DMS 273 (cell line): ENCODE results near the gene PIP5K1C.

Source experiments
- DNase-seq: peaks from one replicate; lab custom pipeline; 2025; ENCODE audit not compliant: unreplicated experiment; lab: John Stamatoyannopoulos, UW

The PIP5K1C gene

DNA sequence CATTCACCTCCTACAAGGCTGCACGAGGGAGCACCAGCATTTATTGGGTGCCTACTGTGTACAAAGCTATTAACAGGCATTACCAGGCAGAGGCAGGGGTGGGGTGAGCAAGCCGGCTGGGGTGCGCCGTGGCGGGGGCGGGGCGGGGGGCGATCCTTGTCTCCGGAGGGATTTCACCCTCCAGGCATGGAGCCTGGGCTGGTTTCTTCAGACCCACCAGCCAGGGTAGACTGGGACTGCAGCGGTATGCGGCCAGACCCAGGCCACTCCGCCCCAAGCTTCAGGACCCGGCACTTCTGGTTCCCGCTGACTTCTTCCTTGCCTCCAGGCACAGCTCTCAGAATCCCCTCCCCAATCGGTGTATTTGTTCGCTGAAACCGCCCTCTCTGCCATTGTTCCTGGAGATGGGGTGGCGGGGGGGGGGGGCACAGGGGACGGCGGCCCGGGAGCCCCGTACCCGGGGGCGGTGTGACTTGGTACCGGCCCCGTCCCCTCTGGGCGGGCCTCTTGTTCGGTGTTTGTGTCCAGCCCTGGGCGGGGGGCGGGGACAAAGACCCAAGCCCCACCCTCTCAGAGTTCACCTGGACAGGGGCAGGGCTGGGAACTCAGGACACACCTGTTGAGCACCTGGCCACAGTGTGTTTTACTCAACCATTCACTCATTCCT, 22.3 kb upstream of the PIP5K1C start:
- DNase-seq: no peak

DNA sequence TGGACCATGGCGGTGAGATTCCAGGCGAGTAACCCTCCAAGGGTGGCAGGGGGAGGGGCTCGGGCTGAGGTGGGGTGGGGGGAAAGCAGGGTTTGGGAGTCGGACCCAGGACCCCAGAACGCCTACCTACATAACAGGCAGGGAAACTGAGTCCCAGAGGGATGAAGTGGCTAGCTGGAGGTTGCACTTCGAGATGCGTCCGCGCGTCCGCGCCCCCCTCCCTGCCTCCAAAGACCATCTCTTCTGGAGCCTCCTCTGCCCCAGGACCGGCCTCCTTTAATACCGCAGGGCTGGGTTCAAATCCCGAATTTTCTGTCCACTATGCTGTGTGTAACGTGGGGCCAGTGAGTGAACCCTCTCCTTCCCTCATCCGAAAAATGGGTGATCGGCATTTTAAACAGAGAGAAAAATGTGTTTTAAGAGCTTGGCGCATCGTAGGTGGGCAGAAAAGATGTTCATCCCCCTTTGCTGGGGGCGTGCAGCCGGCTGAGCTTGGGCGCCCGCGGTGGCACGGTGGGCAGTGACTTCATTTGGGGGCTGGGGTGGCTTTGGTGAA, 21.7 kb upstream of the PIP5K1C start:
- DNase-seq: no peak

DNA sequence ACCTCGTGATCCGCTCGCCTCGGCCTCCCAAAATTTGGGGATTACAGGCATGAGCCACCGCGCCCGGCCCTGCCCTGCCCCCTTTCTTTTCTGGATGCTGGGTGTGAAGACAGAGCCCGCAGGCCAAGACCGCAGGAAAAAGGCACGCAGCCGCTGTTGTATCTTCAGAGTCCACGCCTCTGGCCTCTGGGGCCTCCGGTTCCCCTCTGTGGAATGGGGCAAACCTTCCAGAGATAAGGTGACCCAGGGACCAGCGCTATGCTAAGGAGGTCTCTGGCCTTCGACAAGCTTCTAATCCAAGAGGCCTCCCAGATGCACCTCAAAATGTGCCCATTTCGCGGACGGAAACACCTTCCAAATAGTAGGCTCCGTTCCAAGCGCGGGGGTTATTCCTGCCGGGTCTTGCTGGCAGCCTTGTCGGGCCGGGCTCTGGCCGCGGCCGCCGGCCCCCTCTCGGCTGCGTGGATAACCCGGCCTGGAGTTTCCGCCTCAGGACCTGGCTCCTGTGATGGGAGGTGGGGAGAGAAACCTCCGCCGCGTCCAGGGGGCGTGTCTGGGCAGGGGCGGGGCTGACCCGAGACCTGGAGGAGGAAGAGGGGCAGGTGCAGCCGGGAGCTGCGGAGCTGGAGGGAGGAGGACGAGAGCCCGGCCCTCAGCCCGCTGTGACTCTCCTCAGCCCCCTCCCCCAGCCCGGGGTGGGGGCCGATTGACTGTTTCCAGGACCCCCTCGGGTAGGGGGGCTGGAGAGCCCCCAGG, 21.0 kb upstream of the PIP5K1C start:
- DNase-seq: peak; percentile 96

DNA sequence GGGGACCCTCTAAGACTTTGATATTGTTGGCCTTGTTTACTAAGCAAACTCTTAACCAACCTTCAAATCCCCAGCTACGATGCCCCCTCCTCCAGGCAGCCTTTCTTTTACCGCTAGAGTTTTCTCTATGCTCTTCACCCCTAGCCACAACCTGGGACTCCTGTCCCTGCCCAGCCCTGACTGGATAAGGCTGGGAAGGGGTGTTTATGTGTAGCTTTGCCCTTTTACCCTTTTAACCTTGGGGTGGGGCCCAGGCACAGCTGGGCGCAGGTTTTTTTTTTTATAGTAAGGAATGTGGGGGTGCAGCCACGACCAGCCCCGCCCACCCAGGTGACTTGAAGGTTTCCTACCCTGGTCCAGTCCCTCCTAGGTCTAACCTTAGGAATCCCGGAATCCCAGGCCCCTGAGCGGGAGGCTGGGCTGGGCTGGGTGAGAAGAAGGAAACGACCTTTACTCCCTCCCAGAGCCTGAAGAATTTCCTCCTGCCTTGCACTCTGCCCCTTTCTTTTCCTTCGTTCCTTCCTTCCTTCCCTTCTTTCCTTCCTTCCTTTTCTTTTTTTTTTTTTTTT, 20.2 kb upstream of the PIP5K1C start:
- DNase-seq: no peak

DNA sequence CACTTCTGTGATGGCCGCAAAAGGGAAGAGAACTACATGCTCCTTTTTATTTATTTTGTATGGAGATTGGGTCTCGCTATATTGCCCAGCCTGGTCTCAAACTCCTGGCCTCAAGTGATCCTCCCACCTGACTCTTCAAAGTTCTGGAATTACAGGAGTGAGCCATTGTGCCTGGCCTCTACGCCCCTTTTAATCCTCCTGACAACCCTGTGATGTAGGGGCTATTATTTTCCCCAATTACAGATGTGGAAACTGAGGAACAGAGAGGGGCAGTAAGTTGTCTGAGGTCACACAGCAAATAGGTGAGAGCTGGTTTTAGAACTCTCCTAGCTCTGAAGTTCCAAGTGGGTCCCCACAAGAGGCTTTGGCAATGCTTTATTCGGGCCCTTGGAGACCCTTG, 19.6 kb upstream of the PIP5K1C start:
- no peak for DNase-seq

DNA sequence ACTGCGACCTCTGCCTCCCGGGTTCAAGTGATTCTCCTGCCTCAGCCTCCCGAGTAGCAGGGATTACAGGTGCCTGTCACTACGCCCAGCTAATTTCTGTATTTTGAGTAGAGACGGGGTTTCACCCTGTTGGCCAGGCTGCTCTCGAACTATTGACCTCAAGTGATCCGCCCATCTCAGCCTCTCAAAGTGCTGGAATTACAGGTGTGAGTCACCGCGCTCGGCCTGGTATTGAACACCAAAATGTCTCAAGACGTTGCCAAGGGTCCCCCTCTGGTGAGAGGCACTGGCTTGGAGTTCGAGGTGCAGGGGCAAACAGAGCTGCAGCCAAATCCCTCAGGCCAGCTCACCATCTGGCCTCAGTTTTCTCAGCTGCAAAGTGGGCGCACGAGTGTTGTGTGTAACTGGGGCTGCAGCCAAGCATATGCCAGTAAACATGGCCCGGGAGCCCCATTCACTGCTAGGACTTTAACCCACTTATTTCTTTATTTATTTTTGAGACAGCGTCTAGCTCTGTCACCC, 15.9 kb upstream of the PIP5K1C start:
- no peak for DNase-seq

DNA sequence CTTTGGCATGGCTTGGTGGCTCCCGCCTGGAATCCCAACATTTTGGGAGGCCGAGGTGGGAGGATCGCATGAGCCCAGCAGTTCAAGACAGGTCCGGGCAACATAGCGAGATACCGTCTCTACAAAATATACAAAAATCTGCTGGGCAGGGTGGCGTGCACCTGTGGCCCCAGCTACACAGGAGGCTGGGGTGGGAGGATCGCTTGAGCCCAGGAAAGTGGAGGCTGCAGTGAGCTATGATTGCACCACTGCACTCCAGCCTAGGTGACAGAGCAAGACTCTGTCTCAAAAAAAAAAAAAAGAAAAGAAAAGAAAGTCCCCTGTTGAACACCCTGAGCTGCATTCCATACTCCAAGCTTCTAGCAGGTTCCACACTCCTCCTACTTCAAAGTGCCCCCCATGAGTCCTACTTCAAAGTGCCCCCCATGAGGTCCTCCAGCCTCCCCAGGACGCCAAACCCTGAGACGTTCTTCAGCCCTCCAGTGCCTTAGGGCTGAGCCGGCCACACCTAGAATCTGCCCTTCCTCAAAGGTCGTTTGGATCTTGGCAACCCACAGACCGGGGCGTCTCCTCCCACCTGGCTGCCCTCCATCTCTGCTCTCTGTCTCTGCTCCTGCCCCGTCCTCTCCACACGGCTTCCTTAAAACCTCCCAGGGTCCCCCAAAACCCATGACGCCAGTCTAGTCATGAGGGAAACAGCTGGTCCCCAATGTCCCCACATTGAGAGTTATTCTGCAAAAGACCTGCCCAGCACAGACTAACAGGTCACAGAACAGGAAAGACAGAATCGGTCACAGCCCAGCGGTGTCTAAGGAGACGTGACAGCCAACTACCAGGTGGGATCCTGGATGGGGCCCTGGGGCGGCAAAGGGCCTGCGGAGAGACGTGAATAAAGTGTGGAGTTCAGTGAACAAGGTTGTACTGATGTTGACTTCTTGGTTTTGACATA, 12.7 kb upstream of the PIP5K1C start:
- DNase-seq: no peak

DNA sequence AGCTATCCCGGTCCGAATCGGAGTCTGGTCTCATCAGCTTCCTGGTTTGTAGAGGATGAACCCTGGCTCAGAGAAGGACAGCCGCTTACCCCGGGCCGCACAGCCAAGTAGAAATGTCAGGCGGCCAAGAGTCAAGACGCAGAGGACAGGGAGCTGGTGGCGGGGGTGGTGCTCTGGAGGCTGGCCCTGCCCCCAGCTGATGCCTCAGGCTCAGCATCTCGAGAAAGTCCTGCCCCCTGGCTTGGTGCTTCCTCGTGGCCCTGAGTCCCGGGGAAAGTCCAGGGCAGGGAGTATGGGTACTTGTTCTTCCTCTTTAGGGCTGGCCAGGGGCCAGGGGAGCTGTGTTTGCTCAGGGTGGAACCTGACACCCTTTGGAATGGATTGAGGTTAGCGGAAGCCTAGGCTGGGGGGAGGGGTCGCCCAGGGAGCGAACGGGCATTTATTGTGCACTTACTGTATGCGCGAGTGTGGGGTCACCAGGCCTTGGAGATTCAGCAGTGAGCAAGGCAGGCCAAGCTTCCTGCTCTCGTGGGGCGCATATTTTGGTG, 10.1 kb upstream of the PIP5K1C start:
- DNase-seq: peak; percentile 84

DNA sequence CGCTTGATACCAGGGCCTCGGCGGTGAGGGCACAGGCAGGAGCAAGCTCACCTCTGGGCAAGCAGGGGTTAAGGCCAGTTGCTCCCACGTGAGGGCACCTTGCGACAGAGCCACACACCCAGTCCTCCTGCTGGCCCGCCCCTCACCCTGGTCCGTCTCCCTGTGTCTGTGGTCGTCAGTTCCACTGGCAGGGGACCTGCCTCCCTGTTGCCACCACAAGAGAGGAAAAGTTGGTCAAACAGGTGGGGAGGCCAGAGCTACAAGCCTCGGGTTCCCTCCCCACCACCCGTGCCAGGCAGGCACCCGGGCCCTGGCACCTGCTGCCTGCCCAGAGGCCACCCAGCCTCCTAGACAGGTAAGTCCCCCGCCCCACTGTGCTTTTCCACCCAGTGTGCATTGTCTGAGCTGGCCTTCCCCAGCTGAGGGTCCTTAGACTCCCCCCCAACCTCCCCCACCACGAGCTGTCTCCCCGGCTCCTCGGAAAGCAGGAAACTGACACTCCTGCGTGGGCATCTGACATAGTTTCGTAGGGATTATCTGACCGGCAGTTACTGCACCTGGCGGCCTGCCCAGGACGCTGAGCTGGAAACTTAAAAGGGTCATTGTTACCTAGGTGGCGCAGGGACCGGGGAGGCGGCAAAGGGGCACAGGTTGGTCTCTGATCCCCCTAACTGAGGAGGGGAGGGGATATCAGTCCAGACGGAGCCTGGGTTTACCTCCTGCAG, 8.1 kb upstream of the PIP5K1C start, which contains the start of gene TJP3:
Gene TJP3 (plus strand): TSS at position 178 of the 725 bp plus-strand sequence. CDS start 20,049 bp downstream, outside the sequence.
- DNase-seq: peak; percentile 44

DNA sequence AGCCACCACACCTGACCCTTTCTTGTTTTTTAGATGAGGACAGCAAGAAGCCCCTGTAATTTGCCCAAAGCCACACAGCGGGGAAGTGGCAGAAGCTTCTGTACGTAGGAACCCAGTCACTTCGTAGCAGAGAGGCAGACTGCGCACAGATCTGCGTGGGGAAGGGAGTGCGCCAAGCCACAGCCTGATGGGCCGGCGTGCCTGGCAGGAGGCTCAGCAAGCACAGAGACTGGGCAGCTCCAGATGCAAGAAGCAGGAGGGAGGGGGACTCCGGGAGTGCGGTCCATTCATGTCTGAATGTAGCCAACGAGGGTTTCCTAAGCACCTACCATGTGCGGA, 7.6 kb upstream of the PIP5K1C start:
- no peak for DNase-seq

DNA sequence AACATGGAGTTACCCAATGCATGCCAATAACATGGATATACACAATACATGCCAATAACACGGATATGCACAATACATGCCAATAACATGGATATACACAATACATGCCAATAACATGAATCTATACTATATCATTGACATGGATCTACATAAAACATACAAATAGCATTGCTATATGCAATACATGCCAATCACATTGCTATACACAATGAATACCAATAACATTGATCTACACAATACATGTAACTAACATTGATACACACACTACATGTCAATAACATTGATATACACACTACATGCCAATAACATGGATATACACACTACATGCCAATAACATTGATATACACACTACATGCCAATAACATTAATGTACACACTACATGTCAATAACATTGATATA, 932 bp upstream of the PIP5K1C start:
- no peak for DNase-seq

DNA sequence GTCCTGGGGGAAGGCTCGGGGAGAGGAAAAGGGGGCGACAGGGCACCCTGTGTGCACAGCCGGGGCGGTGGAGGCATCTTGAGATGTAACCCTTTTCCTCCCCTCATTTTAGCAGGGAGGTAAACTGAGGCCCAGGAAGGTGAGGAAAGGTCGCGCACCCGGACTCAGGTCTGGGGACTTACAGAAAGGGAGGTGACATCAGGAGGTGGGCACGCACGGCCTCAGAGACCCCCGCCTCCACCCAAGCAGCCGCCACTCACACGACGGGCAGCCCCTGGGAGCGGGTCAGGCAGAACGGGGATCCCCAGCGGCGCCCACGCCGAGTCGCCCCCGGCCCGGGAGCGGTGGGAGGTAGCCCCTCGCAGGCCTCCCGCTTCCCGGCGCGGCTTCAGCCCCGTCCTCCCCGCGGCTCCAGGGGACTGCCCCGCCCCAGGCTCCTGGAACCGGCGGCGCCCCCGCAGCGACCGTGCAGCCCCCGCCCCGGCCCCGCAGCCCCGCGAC, 477 bp downstream of the PIP5K1C start:
- no peak for DNase-seq

DNA sequence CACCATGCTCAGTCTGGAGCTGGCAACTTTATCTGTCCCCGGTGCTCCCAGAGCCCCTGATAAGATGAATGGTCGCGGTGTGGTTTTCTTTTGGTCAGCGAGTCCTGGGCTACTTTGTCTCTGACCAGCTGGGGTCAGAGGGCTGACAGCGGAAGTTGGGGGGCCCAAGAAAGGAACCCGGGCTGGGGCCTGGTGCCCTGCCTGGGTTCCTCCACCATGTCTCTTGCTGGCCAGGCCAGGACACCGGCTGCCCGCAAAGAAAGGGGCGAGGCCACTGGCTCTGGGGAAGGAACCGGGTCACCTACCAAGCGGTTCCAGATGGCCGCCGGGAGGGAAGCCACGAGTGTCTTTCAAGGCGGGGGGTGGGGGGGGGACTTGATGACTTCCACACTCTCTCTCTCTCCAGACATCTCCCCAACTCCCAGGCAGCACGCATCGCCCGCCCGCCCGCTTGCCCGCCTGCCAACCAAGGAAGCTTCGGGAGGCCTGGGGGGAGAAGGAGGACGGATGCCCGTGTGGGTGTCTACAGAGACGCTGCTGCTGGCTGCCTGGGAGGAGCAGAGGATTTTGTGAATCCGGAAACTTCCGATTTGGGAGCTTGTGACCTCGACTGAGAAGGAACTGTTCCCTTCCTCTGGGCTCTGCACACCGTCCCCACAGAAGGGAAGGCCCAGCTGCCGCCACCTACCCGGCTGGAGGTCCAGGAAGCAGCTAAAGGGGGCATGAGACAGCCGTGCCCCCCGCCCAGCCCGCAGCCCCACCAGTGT, 1.1 kb downstream of the PIP5K1C start:
- peak; percentile 68 for DNase-seq

DNA sequence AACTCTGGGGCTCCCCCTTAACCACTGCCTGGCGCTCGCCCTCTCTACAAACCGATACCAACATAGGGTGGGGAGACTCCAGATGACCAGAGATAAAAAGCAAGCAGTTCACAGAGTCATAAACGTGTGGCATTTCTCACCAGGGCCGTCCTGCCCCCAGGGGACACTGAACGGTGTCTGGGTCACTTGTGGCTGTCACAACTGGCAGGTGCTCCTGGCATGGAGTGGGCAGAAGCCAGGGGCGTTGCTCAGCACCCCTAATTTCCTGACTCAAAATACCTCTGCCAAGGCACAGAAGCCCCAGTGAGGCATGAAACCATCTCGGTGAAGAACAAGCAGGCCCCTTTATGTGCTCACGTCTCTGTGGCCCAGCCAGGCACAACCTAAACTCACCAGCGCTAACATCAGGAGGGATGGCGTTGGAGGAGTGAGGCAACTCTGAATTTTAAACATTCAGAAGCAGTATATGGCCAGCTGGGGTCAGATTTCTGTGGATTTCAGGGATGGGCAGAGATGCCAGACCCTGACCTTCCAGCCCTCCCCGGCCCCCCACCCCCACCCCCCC, 1.8 kb downstream of the PIP5K1C start:
- DNase-seq: no peak

DNA sequence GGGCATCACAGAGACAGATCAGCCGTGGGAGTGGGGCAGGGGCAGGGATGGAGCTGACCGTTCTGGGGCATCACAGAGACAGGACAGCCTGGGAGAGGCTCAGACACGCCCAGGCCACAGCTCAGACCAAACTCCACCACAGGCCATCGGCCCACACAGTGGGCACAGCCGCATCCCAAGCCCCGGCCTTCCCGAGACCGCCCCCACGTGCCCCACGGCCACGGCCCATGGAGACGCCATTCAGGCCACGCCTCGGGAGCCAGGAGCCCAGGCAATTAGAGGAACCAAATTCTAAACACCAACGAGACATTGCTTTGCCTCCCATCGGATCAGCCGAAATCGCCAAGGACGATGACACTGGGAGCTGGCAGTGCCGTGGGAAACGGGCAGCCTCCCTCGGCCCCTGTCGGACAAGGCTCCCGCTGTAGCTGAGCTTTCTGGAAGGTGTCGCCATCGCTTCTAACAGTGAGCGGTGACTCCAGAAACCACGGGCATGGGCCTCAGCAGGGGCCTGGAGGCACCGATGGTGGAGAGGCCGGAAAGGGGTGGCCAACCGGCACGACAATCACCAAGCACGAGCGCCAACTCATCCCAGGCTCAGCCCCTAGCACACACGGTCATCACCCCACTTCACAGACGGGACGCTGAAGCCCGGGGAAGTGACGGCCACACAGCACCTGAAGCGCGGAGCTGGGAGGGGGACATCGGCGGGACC, 2.4 kb downstream of the PIP5K1C start:
- DNase-seq: no peak

DNA sequence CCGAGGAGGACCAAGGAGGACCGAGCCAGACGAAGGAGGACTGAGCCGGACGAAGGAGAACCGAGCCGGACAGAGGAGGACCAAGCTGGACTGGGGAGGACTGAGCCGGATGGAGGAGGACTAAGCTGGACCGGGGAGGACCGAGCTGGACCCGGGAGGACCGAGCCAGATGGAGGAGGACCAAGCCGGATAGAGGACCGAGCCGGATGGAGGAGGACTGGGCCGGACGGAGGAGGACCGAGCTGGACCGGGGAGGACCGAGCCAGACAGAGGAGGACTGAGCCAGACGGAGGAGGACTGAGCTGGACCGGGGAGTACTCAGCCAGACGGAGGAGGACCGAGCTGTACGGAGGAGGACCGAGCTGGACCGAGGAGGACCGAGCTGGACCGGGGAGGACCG, 3.2 kb downstream of the PIP5K1C start:
- no peak for DNase-seq

DNA sequence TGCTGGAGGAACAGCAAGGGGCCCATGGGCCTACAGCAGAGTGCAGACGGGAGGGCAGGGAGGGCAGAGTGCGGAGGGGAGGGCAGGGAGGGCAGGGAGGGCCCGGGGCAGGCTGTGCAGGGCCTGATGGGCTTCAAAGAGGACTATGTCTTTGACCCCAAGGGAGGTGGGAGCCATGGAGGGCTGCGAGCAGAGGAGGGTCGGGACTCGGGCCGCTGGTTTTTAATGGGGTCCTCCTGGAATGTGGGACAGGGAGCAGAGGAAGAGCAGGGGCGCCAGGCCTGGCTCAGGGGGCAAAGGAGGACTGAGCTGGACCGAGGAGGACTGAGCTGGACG, 3.6 kb downstream of the PIP5K1C start:
- no peak for DNase-seq
